WTC11 (cell line): Measurements from ENCODE around the gene PRTFDC1. TPM values are rescaled to one million over a fixed set of nuclear protein-coding genes. Genes with fewer than 3 reads are reported as not detected.

Experiments
- ATAC-seq: fragments of 200-7000 bp; cut with Tn5 transposase; 2 replicates; pipeline ENCODE4 v1.10.0; 2021; ENCODE audit warnings: mild to moderate bottlenecking, moderate library complexity
- CTCF ChIA-PET: fragments of 300-600 bp; sonication (Branson Sonifier 250); formaldehyde crosslinking; loops from one replicate; lab custom pipeline; 2021; ENCODE audit warnings: antibody characterized with exemption; lab: Charles Lee
- POLR2A ChIA-PET: fragments of 350-600 bp; sonication (Branson Sonifier 250); formaldehyde crosslinking; loops from one replicate; lab custom pipeline; 2021; ENCODE audit warnings: antibody characterized with exemption; lab: Charles Lee
- DNase-seq: peaks from one replicate; pipeline ENCODE4 v3.0.0; 2021; ENCODE audit warnings: low spot score
- H3K27ac Mint-ChIP-seq: 2 replicates; pipeline ENCODE4 v1.8.0; 2021; ENCODE audit warnings: mixed read lengths
- H3K27me3 Mint-ChIP-seq: 2 replicates; pipeline ENCODE4 v1.8.0; 2021; ENCODE audit warnings: low read depth, mild to moderate bottlenecking, moderate library complexity, mixed read lengths
- H3K36me3 Mint-ChIP-seq: 2 replicates; pipeline ENCODE4 v1.8.0; 2021; ENCODE audit warnings: mixed read lengths
- H3K4me1 Mint-ChIP-seq: 2 replicates; pipeline ENCODE4 v1.8.0; 2022; ENCODE audit warnings: mixed read lengths
- H3K4me3 Mint-ChIP-seq: 2 replicates; pipeline ENCODE4 v1.8.0; 2021; ENCODE audit warnings: mild to moderate bottlenecking, moderate library complexity, mixed read lengths
- H3K9me3 Mint-ChIP-seq: 2 replicates; pipeline ENCODE4 v1.8.0; 2021; ENCODE audit warnings: mixed read lengths
- ATF1 ChIP-seq: sonication (generic); formaldehyde crosslinking; IDR thresholded peaks from 2 replicates; pipeline ENCODE4 v1.8.1; 2023; ENCODE audit warnings: mild to moderate bottlenecking, moderate library complexity, missing genetic modification reagents
- CBFB ChIP-seq: sonication (generic); formaldehyde crosslinking; IDR thresholded peaks from 2 replicates; pipeline ENCODE4 v1.8.1; 2022; ENCODE audit warnings: mild to moderate bottlenecking, low read depth, missing genetic modification reagents
- EMX1 ChIP-seq: fragments of 250-450 bp; sonication (Bioruptor Pico); IDR thresholded peaks from 2 replicates; pipeline ENCODE4 v1.8.0; 2021; ENCODE audit warnings: mild to moderate bottlenecking
- GABPB1 ChIP-seq: sonication (generic); formaldehyde crosslinking; IDR thresholded peaks from 2 replicates; pipeline ENCODE4 v1.8.1; 2023; ENCODE audit warnings: mild to moderate bottlenecking, missing genetic modification reagents
- GRHL2 ChIP-seq: fragments of 250-450 bp; sonication (Bioruptor Pico); IDR thresholded peaks from 2 replicates; pipeline ENCODE4 v1.8.0; 2022; ENCODE audit warnings: mild to moderate bottlenecking, moderate library complexity; ENCODE audit not compliant: insufficient replicate concordance, severe bottlenecking
- GTF2I ChIP-seq: fragments of 250-450 bp; sonication (Bioruptor Pico); conservative IDR thresholded peaks from 2 replicates; pipeline ENCODE4 v1.4.0; 2021; ENCODE audit warnings: mild to moderate bottlenecking
- JAZF1 ChIP-seq: fragments of 250-450 bp; sonication (Bioruptor Pico); IDR thresholded peaks from 2 replicates; pipeline ENCODE4 v1.9.0; 2021; ENCODE audit warnings: moderate library complexity, mild to moderate bottlenecking, inconsistent platforms
- MYBL2 ChIP-seq: sonication (generic); formaldehyde crosslinking; IDR thresholded peaks from 2 replicates; pipeline ENCODE4 v1.8.1; 2023; ENCODE audit warnings: mild to moderate bottlenecking, moderate library complexity, missing genetic modification reagents
- NFE2L1 ChIP-seq: sonication (generic); formaldehyde crosslinking; IDR thresholded peaks from 2 replicates; pipeline ENCODE4 v1.8.1; 2023; ENCODE audit warnings: missing genetic modification reagents
- NR1H2 ChIP-seq: sonication (generic); formaldehyde crosslinking; IDR thresholded peaks from 2 replicates; pipeline ENCODE4 v1.9.0; 2021; ENCODE audit warnings: mild to moderate bottlenecking, moderate library complexity, missing genetic modification reagents
- NR2C2 ChIP-seq: sonication (generic); formaldehyde crosslinking; IDR thresholded peaks from 2 replicates; pipeline ENCODE4 v1.8.0; 2022; ENCODE audit warnings: mild to moderate bottlenecking, missing genetic modification reagents
- OVOL2 ChIP-seq: fragments of 250-450 bp; sonication (Bioruptor Pico); IDR thresholded peaks from 2 replicates; pipeline ENCODE4 v1.9.0; 2021; ENCODE audit warnings: mild to moderate bottlenecking, borderline replicate concordance
- RELA ChIP-seq: sonication (generic); formaldehyde crosslinking; IDR thresholded peaks from 2 replicates; pipeline ENCODE4 v1.8.1; 2022; ENCODE audit warnings: missing genetic modification reagents, mild to moderate bottlenecking, borderline replicate concordance
- RORB ChIP-seq: fragments of 250-450 bp; sonication (Bioruptor Pico); IDR thresholded peaks from 2 replicates; pipeline ENCODE4 v1.9.0; 2021; ENCODE audit warnings: mild to moderate bottlenecking
- TCF7 ChIP-seq: sonication (generic); formaldehyde crosslinking; IDR thresholded peaks from 2 replicates; pipeline ENCODE4 v1.8.0; 2022; ENCODE audit warnings: mild to moderate bottlenecking, low read depth, missing genetic modification reagents, moderate library complexity
- TEAD1 ChIP-seq: sonication (generic); formaldehyde crosslinking; IDR thresholded peaks from 2 replicates; pipeline ENCODE4 v1.8.0; 2022; ENCODE audit warnings: mild to moderate bottlenecking, missing genetic modification reagents
- TP53 ChIP-seq: sonication (generic); formaldehyde crosslinking; IDR thresholded peaks from 2 replicates; pipeline ENCODE4 v1.8.1; 2023; ENCODE audit warnings: mild to moderate bottlenecking, missing genetic modification reagents
- ZNF317 ChIP-seq: sonication (generic); formaldehyde crosslinking; IDR thresholded peaks from 2 replicates; pipeline ENCODE4 v1.8.1; 2023; ENCODE audit warnings: low read depth, mild to moderate bottlenecking, moderate library complexity, missing genetic modification reagents, borderline replicate concordance
- ZNF396 ChIP-seq: fragments of 250-450 bp; sonication (Bioruptor Pico); IDR thresholded peaks from 2 replicates; pipeline ENCODE4 v1.8.0; 2021; ENCODE audit warnings: mild to moderate bottlenecking, moderate library complexity, borderline replicate concordance
- total RNA-seq: library from RNA; stranded (reverse); gene quantifications from 3 replicates; pipeline ENCODE4 v1.2.3, GENCODE V29; 2021
- TF ChIP-seq, protein P1 (sequence below): fragments of 250-450 bp; sonication (Bioruptor Pico); IDR thresholded peaks from 2 replicates; pipeline ENCODE4 v1.9.0; 2021; ENCODE audit warnings: mild to moderate bottlenecking
- TF ChIP-seq, protein P2 (sequence below): sonication (generic); formaldehyde crosslinking; IDR thresholded peaks from 2 replicates; pipeline ENCODE4 v1.8.1; 2023; ENCODE audit warnings: mild to moderate bottlenecking, missing genetic modification reagents, moderate library complexity
- TF ChIP-seq, protein P3 (sequence below): sonication (generic); formaldehyde crosslinking; IDR thresholded peaks from 2 replicates; pipeline ENCODE4 v1.8.1; 2023; ENCODE audit warnings: mild to moderate bottlenecking, missing genetic modification reagents
- TF ChIP-seq, protein P4 (sequence below): sonication (generic); formaldehyde crosslinking; conservative IDR thresholded peaks from 2 replicates; pipeline ENCODE4 v1.8.1; 2023; ENCODE audit warnings: mild to moderate bottlenecking, low read depth, missing genetic modification reagents, moderate library complexity
- TF ChIP-seq, protein P5 (sequence below): sonication (generic); formaldehyde crosslinking; IDR thresholded peaks from 2 replicates; pipeline ENCODE4 v1.8.1; 2022; ENCODE audit warnings: mild to moderate bottlenecking, missing genetic modification reagents, moderate library complexity, borderline replicate concordance
- TF ChIP-seq, protein P6 (sequence below): sonication (generic); formaldehyde crosslinking; IDR thresholded peaks from 2 replicates; pipeline ENCODE4 v1.8.0; 2022; ENCODE audit warnings: mild to moderate bottlenecking, missing genetic modification reagents
- TF ChIP-seq, protein P7 (sequence below): sonication (generic); formaldehyde crosslinking; IDR thresholded peaks from 2 replicates; pipeline ENCODE4 v1.8.1; 2022; ENCODE audit warnings: low read depth, mild to moderate bottlenecking, moderate library complexity, missing genetic modification reagents, borderline replicate concordance
- TF ChIP-seq, protein P8 (sequence below): sonication (generic); formaldehyde crosslinking; conservative IDR thresholded peaks from 2 replicates; pipeline ENCODE4 v1.8.1; 2022; ENCODE audit warnings: mild to moderate bottlenecking, missing genetic modification reagents

PRTFDC1 gene
- total RNA-seq, 1 experiment from 2014 or later, result 6.1 TPM

DNA sequence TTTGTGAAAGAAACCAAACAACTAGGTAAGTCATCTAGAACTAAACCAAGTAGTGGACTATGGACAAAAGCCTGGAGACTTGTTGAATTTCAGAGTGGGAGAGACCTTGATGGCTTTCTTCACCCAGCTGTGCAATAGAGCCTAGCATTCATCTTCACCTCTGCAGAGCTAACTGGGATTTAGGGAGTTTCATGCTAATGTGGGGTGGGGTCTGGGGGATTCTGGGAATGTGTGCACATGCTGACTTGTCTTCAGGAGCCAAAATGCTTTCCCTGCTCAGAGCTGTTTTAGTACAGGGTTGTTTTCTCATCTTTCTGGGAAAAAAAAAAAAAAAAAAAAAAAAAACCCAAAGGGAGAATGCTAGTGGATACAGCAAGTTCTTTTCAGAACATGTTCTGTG, 147.4 kb downstream of the PRTFDC1 start:
- ChIA-PET CTCF (interaction anchor here (1.8 kb wide), 1 partner anchor 20 kb away, joined by 4 read pairs; no protein-coding TSS in a partner anchor), POLR2A (no interaction called here)
- H3K36me3 Mint-ChIP-seq, result no peaks in the 10 kb centered on the region
- H3K27ac Mint-ChIP-seq, result no peak overlapping the region
- DNase-seq, result no peak
- no peak for ATAC-seq
- H3K9me3 Mint-ChIP-seq, result no peaks in the 10 kb centered on the region
- peaks cover 6% of the 10 kb centered on the region for H3K4me1 Mint-ChIP-seq
- H3K4me3 Mint-ChIP-seq, result no peak overlapping the region
- no peaks in the 10 kb centered on the region for H3K27me3 Mint-ChIP-seq
- TF ChIP-seq TCF7 (CRISPR knock-in tag) (no peak), TP53 (CRISPR knock-in tag) (no peak), EMX1 (CRISPR knock-in tag) (no peak), MYBL2 (CRISPR knock-in tag) (no peak), JAZF1 (no peak), RORB (CRISPR knock-in tag) (no peak), NFE2L1 (CRISPR knock-in tag) (no peak), RELA (CRISPR knock-in tag) (no peak), GABPB1 (no peak), GRHL2 (CRISPR knock-in tag) (no peak), CBFB (CRISPR knock-in tag) (no peak), OVOL2 (no peak), GTF2I (CRISPR knock-in tag) (no peak)
- TF ChIP-seq, protein P1, sequence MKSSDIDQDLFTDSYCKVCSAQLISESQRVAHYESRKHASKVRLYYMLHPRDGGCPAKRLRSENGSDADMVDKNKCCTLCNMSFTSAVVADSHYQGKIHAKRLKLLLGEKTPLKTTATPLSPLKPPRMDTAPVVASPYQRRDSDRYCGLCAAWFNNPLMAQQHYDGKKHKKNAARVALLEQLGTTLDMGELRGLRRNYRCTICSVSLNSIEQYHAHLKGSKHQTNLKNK (CRISPR knock-in tag), result no peak
- TF ChIP-seq, protein P2, sequence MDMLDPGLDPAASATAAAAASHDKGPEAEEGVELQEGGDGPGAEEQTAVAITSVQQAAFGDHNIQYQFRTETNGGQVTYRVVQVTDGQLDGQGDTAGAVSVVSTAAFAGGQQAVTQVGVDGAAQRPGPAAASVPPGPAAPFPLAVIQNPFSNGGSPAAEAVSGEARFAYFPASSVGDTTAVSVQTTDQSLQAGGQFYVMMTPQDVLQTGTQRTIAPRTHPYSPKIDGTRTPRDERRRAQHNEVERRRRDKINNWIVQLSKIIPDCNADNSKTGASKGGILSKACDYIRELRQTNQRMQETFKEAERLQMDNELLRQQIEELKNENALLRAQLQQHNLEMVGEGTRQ (CRISPR knock-in tag), result no peak
- TF ChIP-seq, protein P3, sequence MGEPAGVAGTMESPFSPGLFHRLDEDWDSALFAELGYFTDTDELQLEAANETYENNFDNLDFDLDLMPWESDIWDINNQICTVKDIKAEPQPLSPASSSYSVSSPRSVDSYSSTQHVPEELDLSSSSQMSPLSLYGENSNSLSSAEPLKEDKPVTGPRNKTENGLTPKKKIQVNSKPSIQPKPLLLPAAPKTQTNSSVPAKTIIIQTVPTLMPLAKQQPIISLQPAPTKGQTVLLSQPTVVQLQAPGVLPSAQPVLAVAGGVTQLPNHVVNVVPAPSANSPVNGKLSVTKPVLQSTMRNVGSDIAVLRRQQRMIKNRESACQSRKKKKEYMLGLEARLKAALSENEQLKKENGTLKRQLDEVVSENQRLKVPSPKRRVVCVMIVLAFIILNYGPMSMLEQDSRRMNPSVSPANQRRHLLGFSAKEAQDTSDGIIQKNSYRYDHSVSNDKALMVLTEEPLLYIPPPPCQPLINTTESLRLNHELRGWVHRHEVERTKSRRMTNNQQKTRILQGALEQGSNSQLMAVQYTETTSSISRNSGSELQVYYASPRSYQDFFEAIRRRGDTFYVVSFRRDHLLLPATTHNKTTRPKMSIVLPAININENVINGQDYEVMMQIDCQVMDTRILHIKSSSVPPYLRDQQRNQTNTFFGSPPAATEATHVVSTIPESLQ, result no peak
- TF ChIP-seq, protein P4, sequence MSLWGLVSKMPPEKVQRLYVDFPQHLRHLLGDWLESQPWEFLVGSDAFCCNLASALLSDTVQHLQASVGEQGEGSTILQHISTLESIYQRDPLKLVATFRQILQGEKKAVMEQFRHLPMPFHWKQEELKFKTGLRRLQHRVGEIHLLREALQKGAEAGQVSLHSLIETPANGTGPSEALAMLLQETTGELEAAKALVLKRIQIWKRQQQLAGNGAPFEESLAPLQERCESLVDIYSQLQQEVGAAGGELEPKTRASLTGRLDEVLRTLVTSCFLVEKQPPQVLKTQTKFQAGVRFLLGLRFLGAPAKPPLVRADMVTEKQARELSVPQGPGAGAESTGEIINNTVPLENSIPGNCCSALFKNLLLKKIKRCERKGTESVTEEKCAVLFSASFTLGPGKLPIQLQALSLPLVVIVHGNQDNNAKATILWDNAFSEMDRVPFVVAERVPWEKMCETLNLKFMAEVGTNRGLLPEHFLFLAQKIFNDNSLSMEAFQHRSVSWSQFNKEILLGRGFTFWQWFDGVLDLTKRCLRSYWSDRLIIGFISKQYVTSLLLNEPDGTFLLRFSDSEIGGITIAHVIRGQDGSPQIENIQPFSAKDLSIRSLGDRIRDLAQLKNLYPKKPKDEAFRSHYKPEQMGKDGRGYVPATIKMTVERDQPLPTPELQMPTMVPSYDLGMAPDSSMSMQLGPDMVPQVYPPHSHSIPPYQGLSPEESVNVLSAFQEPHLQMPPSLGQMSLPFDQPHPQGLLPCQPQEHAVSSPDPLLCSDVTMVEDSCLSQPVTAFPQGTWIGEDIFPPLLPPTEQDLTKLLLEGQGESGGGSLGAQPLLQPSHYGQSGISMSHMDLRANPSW (CRISPR knock-in tag), result no peak
- TF ChIP-seq, protein P5, sequence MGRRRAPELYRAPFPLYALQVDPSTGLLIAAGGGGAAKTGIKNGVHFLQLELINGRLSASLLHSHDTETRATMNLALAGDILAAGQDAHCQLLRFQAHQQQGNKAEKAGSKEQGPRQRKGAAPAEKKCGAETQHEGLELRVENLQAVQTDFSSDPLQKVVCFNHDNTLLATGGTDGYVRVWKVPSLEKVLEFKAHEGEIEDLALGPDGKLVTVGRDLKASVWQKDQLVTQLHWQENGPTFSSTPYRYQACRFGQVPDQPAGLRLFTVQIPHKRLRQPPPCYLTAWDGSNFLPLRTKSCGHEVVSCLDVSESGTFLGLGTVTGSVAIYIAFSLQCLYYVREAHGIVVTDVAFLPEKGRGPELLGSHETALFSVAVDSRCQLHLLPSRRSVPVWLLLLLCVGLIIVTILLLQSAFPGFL (CRISPR knock-in tag), result no peak

DNA sequence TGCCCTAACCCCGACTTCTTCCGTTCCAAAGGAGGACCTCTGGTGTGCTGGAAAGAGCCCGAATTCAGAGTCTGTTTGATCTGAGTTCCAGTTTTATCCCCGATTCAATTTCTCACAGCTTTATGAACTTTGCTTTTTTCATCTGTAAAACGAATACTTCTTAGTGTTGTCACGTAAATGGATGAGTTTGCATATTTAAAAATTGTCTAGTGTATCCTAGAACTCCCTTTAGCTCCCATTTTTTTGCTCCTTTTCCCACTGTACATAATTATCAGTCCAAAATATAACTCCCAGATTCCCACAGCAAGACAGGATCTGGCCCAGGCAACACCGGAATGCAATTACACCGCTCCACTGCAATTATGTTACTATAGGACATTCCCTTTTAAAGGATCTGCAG, 148.0 kb downstream of the PRTFDC1 start:
- no peaks in the 10 kb centered on the region for H3K27me3 Mint-ChIP-seq
- ATAC-seq, result no peak
- POLR2A ChIA-PET, result no interaction called here
- H3K4me1 Mint-ChIP-seq, result peaks cover 6% of the 10 kb centered on the region
- no peak overlapping the region for H3K27ac Mint-ChIP-seq
- TF ChIP-seq ATF1 (CRISPR knock-in tag) (no peak), NR2C2 (no peak), ZNF317 (CRISPR knock-in tag) (no peak), NR1H2 (no peak), TP53 (CRISPR knock-in tag) (no peak), RORB (CRISPR knock-in tag) (no peak), TEAD1 (CRISPR knock-in tag) (no peak), ZNF396 (CRISPR knock-in tag) (no peak)
- TF ChIP-seq, protein P6, sequence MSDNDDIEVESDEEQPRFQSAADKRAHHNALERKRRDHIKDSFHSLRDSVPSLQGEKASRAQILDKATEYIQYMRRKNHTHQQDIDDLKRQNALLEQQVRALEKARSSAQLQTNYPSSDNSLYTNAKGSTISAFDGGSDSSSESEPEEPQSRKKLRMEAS (CRISPR knock-in tag), result no peak
- TF ChIP-seq, protein P7, sequence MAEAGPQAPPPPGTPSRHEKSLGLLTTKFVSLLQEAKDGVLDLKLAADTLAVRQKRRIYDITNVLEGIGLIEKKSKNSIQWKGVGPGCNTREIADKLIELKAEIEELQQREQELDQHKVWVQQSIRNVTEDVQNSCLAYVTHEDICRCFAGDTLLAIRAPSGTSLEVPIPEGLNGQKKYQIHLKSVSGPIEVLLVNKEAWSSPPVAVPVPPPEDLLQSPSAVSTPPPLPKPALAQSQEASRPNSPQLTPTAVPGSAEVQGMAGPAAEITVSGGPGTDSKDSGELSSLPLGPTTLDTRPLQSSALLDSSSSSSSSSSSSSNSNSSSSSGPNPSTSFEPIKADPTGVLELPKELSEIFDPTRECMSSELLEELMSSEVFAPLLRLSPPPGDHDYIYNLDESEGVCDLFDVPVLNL (CRISPR knock-in tag), result no peak
- TF ChIP-seq, protein P8, sequence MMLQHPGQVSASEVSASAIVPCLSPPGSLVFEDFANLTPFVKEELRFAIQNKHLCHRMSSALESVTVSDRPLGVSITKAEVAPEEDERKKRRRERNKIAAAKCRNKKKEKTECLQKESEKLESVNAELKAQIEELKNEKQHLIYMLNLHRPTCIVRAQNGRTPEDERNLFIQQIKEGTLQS, result no peak
- TF ChIP-seq, all 79 proteins: peak for 0
- Mint-ChIP-seq H3K36me3 (no peaks in the 10 kb centered on the region), H3K9me3 (no peaks in the 10 kb centered on the region), H3K4me3 (no peak overlapping the region)
- DNase-seq, result no peak
- CTCF ChIA-PET, result interaction anchor here (0.5 to 1.8 kb wide), 3 partner anchors 20 to 259 kb away, joined by 3 to 4 read pairs (median 3); no protein-coding TSS in a partner anchor
